Epithelial cell of proximal tubule (primary cell): Measurements from ENCODE around the gene PFN1. TPM values are rescaled to one million over a fixed set of nuclear protein-coding genes. Genes with fewer than 3 reads are reported as not detected.

Experiments
- DNase-seq: peaks from one replicate; pipeline ENCODE4 v3.0.0-alpha.2; 2011; ENCODE audit warnings: low read depth
- H3K4me3 ChIP-seq: 2 replicates; pipeline ENCODE4 v1.5.1; 2011; ENCODE audit warnings: low read depth, mild to moderate bottlenecking, low read length
- total RNA-seq: library from RNA; depleted of rRNA; stranded (reverse); fragments of >200 nt; gene quantifications from 2 replicates; pipeline ENCODE4 v1.2.3, GENCODE V29; 2015
- TF ChIP-seq, protein P1 (sequence below): conservative IDR thresholded peaks from 2 replicates; pipeline ENCODE4 v1.5.1; 2012; ENCODE audit warnings: low read depth, mild to moderate bottlenecking, low read length

Gene PFN1
- total RNA-seq, 1 donor from 2014 or later = 1,802 TPM

DNA sequence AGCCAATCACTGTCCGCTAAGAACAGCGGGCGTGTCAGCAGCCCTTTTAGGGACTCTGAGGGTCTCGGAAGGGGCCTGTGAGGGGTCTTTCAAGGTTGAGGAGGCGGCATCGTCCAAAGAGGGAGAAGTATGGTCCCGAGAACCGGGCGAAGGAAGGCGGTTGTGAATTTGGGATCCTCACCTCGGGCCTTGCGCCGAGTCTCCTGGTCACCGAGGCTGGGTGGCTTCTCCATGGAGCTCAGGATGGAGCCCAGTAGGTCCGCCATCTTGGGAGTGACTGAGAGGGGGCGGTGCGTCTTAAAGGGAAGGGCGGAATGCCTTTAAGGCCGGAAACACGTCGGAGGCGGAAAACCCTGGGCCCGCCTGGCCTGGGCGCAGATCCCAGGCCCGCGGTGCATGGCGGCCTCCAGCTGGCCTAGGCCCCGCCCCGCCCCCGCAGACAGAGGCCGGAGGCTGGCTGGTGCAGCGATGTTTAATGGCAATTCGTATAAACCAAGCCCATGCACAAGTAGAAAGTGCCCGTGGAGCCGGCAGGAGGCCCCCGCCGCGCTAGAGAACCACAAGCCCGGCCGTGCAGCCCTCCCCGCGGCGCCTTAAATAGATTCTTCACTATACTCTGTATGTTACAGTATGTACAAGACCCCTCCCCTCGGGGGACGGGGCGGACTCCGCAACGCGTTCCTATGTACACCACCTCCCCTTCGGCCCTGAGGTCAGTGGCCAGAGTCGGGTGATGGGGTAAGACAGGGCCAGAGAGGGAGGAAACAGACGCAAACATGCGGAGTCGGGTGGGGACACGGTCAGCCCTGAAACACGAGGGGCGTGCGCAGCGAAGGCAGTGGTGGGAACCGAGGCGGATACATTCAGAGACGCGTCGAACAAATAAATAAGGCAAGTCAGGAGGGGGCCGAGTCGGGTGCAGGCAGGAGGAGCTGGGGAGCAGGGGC lies 19.5 kb upstream of the PFN1 start, which contains the start of gene SPAG7:
TSS of gene SPAG7 (minus strand) at position 279 of the 947 bp plus-strand sequence. CDS start at position 266, 13 bp downstream.
- H3K4me3 ChIP-seq = peak within 1 kb of the TSS; percentile 82
- TF ChIP-seq, protein P1, sequence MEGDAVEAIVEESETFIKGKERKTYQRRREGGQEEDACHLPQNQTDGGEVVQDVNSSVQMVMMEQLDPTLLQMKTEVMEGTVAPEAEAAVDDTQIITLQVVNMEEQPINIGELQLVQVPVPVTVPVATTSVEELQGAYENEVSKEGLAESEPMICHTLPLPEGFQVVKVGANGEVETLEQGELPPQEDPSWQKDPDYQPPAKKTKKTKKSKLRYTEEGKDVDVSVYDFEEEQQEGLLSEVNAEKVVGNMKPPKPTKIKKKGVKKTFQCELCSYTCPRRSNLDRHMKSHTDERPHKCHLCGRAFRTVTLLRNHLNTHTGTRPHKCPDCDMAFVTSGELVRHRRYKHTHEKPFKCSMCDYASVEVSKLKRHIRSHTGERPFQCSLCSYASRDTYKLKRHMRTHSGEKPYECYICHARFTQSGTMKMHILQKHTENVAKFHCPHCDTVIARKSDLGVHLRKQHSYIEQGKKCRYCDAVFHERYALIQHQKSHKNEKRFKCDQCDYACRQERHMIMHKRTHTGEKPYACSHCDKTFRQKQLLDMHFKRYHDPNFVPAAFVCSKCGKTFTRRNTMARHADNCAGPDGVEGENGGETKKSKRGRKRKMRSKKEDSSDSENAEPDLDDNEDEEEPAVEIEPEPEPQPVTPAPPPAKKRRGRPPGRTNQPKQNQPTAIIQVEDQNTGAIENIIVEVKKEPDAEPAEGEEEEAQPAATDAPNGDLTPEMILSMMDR = no peak
- peak; percentile 86 for DNase-seq

- TF ChIP-seq, protein P1 = no peak
Observed at GRCh38 chr17:4966844-4967538, 18.7 kb upstream of the PFN1 start.

GRCh38 chr17:4965311-4965986 lies 17.1 kb upstream of the PFN1 start:
- TF ChIP-seq, protein P1 = no peak
- no peak overlapping the region for H3K4me3 ChIP-seq
- DNase-seq = no peak

More at GRCh38 chr17:4966844-4967538, 18.7 kb upstream of the PFN1 start:
- peak overlapping the region; percentile 82 for H3K4me3 ChIP-seq
- peak; percentile 99 for DNase-seq

DNA sequence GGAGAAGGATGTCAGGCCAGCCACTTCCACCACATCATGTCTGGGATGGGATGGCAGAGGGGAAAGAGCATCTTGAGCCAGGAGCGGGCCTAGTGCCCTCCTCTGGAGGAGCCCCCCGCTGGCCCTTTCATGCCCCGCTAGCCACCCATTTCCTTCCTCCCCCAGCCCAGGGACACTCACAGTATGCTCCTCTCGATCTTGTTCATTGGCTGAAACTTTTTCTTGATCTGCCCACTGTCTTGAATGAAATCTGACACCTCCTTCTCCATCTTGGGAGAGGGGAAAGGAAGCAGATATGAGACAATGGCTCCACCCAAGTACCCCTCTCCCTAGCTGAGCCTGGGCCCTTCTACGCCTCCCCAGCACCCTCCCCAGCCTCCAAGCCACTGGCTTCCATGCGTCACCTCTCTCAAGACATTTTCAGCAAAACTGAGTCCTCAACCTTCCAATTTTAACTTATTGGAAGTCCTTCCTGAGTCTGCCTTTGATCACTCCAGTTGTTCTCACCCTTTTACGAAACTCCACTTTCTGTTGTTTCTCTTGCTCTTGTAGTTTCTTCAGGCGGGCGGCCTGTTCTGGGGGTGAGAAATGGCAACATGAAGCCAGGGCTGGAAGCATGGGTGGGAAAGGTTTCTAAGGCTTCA lies 12.1 kb upstream of the PFN1 start:
- DNase-seq = no peak
- TF ChIP-seq, protein P1 = no peak
- no peak overlapping the region for H3K4me3 ChIP-seq

- DNase-seq = no peak
- TF ChIP-seq, protein P1 = no peak
Observed at GRCh38 chr17:4959261-4959965, 11.1 kb upstream of the PFN1 start.

DNA sequence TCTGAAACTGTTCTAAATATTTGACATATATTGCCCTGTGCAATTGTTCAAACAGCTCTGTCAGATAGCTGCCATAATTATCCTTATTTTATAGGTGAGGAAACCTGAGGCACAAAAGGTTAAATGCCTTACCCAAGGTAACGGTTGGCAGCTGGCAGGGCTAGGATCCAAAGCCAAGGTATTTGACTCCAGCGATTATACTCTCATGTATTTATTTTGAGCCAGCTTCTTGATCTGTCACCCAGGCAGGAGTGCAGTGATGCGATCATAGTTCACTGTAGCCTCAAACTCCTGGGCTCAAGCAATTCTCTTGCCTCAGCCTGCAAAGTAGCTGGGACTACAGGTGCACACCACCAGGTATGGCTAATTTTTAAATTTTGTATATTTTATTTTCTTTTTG lies 9.8 kb upstream of the PFN1 start:
- TF ChIP-seq, protein P1 = no peak

More at GRCh38 chr17:4959261-4959965, 11.1 kb upstream of the PFN1 start:
- H3K4me3 ChIP-seq = no peak overlapping the region

More for the DNA sequence above, 9.8 kb upstream of the PFN1 start:
- no peak overlapping the region for H3K4me3 ChIP-seq
- no peak for DNase-seq
